WTC11 (cell line): ENCODE data around the gene KIAA1755.

ENCODE experiments used
- CREM ChIP-seq: sonication (generic); formaldehyde crosslinking; IDR thresholded peaks from 2 replicates; pipeline ENCODE4 v1.8.1; 2022; ENCODE audit warnings: mild to moderate bottlenecking, missing genetic modification reagents, moderate library complexity
- TF ChIP-seq, protein P1 (sequence below): fragments of 250-450 bp; sonication (Bioruptor Pico); IDR thresholded peaks from 2 replicates; pipeline ENCODE4 v1.9.0; 2021; ENCODE audit warnings: mild to moderate bottlenecking

DNA sequence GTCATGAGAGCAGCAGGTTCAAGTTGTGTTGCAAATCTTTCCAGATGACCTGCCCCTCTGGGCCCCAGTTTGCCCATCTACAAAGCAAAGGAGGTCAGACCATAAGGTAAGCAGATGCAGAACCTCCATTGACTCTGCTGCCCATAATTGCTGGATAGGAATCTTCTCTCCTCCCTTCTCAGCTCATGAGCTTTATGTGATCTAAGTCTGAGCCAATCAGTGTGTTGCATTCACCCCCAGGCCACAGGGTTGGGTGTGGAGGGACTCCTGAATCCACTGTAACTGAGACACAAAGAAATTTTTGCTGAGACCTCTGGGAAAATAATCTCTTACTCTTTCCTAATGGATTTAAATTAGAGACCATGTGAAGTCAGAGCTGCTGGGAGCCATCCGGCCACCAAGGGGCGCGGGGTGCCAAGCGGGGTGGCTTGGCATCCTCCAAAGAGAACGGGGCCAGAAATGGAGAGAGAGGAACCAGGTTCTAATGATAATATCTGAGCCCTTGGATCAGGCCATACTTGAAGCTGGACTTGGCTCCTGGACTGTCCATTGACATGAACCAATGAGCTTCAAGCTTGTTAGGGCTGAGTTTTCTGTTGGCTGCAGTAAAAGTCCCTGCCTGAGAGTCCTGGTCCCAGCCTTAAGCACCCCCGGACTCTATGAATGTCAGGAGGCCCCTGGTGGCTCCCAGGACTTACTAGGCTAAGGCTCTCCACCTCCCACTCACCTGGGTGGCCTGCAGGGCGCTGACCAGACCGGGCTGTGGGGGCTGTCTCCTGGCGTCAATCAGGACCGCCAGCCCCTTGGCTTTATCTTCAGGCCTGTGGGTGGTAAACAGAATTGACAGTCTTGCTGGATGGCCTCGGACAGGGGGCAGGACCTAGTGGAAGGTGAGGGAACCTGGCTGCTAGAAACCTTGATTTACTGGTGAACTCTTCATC lies 32.8 kb downstream of the KIAA1755 start:
- no peak for TF ChIP-seq CREM (CRISPR knock-in tag)
- TF ChIP-seq, protein P1, sequence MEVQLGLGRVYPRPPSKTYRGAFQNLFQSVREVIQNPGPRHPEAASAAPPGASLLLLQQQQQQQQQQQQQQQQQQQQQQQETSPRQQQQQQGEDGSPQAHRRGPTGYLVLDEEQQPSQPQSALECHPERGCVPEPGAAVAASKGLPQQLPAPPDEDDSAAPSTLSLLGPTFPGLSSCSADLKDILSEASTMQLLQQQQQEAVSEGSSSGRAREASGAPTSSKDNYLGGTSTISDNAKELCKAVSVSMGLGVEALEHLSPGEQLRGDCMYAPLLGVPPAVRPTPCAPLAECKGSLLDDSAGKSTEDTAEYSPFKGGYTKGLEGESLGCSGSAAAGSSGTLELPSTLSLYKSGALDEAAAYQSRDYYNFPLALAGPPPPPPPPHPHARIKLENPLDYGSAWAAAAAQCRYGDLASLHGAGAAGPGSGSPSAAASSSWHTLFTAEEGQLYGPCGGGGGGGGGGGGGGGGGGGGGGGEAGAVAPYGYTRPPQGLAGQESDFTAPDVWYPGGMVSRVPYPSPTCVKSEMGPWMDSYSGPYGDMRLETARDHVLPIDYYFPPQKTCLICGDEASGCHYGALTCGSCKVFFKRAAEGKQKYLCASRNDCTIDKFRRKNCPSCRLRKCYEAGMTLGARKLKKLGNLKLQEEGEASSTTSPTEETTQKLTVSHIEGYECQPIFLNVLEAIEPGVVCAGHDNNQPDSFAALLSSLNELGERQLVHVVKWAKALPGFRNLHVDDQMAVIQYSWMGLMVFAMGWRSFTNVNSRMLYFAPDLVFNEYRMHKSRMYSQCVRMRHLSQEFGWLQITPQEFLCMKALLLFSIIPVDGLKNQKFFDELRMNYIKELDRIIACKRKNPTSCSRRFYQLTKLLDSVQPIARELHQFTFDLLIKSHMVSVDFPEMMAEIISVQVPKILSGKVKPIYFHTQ (CRISPR knock-in tag) = no peak
